Right ventricle myocardium superior (tissue), 1 donor: Measurements from ENCODE around the gene CDKL2. TPM values are rescaled to one million over a fixed set of nuclear protein-coding genes. Genes with fewer than 3 reads are reported as not detected.
"Not testable (repeated sequence)": the region's sequence is repeated elsewhere in the genome, so short reads cannot be mapped to it uniquely, and the experiment has no call there.

Experiments
- ATAC-seq: fragments of 200-7000 bp; cut with Tn5 transposase; one replicate; pipeline ENCODE4 v1.9.1; 2020; ENCODE audit warnings: mild to moderate bottlenecking; ENCODE audit not compliant: poor library complexity
- DNase-seq: peaks from one replicate; pipeline ENCODE4 v3.0.0-alpha.2; 2020
- intact Hi-C: fragments of 100-400 bp; cut with DNase I; formaldehyde crosslinking; loops from one replicate; pipeline ENCODE4 v1.11.2; 2022
- total RNA-seq: library from RNA; stranded (reverse); fragmentation: NEBNext Ultra II Directional; extraction: Animal tissue kit (Norgen Biotek cat#: 25700); gene quantifications from one replicate; pipeline ENCODE4 v1.2.1, GENCODE V29; 2021
- donor health status: DM: no; HTN: yes; CAD: no; lungs with severe emphysema.

The CDKL2 gene
- total RNA-seq, 1 donor from 2014 or later, result 0.13 TPM

DNA sequence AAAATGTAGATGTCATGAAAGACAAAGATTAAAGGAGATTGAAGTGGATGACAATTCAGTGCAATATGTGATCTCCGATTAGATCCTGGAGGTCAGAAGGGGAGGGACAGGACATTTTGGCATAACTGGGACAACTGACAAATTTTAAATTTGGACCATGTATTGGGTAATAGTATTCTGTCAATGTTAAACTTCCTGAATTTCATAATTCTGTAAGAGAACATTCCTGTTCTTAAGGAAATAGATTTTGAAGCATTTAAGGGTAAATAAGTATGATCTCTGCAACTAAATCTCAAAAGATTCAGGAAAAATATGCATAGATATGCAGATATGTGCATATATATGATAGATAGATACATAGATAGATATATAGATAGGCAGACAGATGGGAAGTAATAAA lies 63.4 kb downstream of the CDKL2 start:
- no peak for ATAC-seq
- DNase-seq, result no peak
- intact Hi-C loops, result no loop called here

DNA sequence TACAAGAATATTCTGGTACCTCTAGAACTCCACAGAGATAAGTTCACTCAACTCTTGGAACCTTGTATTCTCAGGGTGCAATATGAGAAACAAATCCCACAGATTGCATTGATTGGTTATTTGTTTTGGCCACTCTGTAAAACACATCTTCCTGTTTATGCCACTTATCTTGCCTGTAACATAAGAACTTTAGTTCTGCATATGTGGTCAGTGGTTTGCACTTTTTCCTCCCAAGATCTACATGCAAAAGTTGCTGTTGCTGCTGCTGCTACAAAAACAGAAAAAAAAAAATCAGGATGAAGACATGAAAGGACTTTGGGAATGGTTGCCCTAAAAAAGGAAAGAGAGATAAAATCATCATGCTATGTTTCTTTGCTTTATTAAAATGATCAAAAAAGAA lies 64.8 kb downstream of the CDKL2 start:
- DNase-seq, result no peak
- intact Hi-C loops, result no loop called here
- ATAC-seq, result no peak

GRCh38 chr4:75564023-75564422 lies 66.3 kb downstream of the CDKL2 start:
- intact Hi-C loops, result no loop called here
- no peak for ATAC-seq
- no peak for DNase-seq

DNA sequence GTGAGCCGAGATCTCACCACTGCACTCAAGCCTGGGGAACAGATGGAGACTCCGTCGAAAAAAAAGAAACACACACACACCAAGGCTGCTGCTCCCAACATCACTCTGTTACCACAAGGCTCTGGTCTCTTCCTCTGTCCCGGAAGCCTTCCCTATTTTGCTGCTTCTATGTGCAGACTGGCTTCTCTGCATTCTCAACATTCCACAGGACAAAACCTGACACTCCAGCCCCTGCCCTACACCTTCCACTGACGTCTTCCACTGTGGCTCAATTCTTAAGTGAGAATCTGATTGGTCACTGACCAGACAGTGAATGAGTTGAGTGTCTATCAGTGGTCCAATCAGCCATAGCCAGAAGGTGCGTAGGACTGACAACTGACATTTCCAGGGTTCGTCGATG lies 68.5 kb downstream of the CDKL2 start:
- intact Hi-C loops, result no loop called here
- ATAC-seq, result no peak

GRCh38 chr4:75557696-75558095 lies 72.6 kb downstream of the CDKL2 start:
- DNase-seq (no peak), ATAC-seq (no peak)
- intact Hi-C loops, result no loop called here

More for the DNA sequence above, 68.5 kb downstream of the CDKL2 start:
- DNase-seq, result no peak

DNA sequence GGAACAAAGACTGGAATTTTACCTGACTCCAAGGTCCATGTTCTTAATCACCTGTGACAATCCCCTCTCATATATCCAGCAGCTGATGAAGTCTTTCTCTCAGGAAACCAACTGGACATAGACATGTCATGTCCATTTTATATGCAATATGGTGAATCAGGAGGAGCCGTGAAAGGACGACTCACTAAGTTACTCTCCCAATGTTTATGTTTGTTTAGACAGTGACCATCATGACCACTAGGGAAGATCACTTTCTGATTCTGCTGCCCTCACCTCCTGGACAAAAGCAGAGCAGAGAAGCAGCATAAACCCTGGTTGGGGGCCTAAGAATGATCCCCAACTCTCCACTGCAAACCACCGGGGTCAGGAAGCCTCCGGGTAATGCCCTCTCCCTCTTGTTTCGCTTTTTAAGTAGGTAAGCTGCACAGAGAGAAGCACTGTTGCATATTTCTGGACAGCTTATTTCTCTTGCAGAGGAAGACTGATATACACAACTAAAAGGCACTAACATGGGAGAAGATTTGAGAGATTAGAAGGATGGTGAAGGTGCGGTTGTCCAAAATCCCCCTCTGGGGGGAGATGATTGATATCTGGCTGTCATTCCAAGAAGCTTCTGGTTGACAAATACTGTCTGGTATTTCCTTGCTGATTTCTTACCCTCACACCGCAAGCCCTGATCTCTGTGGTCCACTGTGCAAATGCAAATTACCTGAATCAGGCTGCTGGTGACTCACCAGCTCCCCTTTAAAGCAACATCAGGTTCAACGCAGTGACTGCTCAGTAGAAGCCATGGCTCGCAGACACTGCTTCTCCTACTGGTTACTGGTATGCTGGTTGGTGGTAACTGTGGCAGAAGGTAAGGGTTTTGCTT lies 74.8 kb downstream of the CDKL2 start, which contains the start of gene ODAPH:
TSS of gene ODAPH (plus strand) at position 773 of the 871 bp plus-strand sequence. CDS start at position 790, 17 bp downstream.
- intact Hi-C loops, result no loop called here
- DNase-seq (no peak), ATAC-seq (no peak)

GRCh38 chr4:75552452-75552851 lies 77.9 kb downstream of the CDKL2 start:
- DNase-seq (no peak), ATAC-seq (no peak)
- intact Hi-C loops, result no loop called here

DNA sequence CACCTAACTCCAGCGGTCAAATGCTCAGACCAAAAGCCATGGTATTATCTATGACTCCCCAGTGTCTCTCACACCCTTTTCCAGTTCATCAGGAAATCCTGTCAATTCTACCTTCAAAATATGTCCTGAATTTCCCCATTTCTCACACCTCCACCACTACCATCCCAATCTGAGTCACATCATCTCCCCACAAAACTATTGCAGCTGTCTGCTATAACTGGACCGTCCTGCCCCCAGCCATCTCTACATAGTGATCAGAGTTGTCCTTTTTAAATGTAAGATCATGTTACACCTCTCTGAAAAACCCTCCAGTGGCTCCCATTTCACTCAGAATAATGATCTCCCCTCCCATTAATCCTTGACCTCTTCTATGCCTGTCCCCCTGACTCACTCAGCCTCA lies 81.3 kb downstream of the CDKL2 start:
- intact Hi-C loops, result no loop called here
- DNase-seq (no peak), ATAC-seq (no peak)

GRCh38 chr4:75547647-75548387 lies 82.5 kb downstream of the CDKL2 start:
- intact Hi-C loops, result no loop called here
- ATAC-seq, result no peak
- peak; percentile 69 for DNase-seq

DNA sequence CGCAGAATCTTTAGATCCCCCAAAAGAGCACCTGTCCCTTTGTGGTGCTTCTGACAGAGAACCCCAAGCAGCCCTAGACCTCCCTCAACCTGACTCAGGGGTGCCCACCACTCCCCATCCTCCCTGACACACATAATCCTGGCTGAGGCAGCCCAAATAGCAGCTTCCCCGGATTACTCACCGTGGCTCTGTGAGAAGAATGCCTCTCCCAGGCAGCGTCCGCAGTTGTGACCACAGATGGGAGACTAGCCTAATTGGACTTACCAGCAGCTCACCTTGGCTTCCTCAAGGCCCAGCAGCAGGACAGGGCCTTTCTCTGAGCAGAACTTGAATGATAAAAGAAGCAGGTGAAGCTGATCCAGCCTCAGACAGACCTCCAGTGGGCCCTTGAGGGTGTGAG lies 84.8 kb downstream of the CDKL2 start:
- no peak for DNase-seq
- intact Hi-C loops, result no loop called here
- no peak for ATAC-seq

- intact Hi-C loops, result no loop called here
- no peak for DNase-seq
- ATAC-seq, result no peak
Measured at GRCh38 chr4:75544870-75545269, 85.5 kb downstream of the CDKL2 start.

DNA sequence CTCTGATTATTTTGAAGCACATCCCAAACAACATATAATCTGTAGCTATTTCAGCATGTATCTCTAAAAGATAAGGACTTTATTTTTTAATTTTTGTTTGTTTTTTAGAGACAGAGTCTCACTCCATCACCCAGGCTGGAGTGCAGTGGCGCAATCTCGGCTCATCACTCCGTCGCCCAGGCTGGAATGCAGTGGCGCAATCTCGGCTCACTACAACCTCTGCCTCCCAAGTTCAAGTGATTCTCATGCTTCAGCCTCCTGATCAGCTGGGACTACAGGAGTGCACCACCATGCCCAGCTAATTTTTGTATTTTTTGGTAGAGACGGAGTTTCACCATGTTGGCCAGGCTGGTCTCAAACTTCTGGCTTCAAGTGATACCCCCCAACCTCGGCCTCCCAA lies 86.1 kb downstream of the CDKL2 start:
- ATAC-seq, DNase-seq, intact Hi-C loops: not testable (repeated sequence)

GRCh38 chr4:75542824-75543223 lies 87.5 kb downstream of the CDKL2 start:
- DNase-seq (no peak), ATAC-seq (no peak)
- intact Hi-C loops, result no loop called here

- DNase-seq, ATAC-seq, intact Hi-C loops: not testable (repeated sequence)
Measured at GRCh38 chr4:75537308-75537707, 93.0 kb downstream of the CDKL2 start.

DNA sequence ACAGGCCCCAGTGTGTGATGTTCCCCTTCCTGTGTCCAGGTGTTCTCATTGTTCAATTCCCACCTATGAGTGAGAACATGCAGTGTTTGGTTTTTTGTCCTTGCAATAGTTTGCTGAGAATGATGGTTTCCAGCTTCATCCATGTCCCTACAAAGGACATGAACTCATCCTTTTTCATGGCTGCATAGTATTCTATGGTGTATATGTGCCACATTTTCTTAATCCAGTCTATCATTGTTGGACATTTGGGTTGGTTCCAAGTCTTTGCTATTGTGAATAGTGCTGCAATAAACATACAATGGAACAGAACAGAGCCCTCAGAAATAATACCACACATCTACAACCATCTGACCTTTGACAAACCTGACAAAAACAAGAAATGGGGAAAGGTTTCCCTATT lies 96.4 kb downstream of the CDKL2 start:
- intact Hi-C loops, ATAC-seq, DNase-seq: not testable (repeated sequence)

DNA sequence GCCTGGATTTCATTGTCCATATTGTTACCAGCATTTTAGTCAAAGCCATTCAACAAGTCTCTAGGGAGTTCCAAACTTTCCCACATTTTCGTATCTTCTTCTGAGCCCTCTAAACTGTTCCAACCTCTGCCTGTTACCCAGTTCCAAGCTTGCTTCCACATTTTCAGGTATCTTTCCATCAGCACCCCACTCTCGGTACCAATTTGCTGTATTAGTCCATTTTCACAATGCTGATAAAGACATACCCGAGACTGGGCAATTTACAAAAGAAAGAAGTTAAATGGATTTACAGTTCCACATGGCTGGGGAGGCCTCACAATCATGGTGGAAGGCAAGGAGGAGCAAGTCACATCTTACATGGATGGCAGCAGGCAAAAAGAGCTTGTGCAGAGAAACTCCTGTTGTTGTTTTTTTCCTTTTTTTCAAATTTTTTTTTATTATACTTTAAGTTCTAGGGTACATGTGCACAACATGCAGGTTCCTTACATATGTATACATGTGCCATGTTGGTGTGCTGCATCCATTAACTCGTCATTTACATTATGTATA lies 96.9 kb downstream of the CDKL2 start:
- intact Hi-C loops, DNase-seq, ATAC-seq: not testable (repeated sequence)

- DNase-seq, intact Hi-C loops, ATAC-seq: not testable (repeated sequence)
Measured at GRCh38 chr4:75531536-75532143, 98.7 kb downstream of the CDKL2 start.

GRCh38 chr4:75530556-75531322 lies 99.6 kb downstream of the CDKL2 start:
- intact Hi-C loops, result no loop called here
- ATAC-seq, result peak; percentile 52
- DNase-seq, result no peak
